Fibroblast of pulmonary artery (primary cell): ENCODE results near the gene KCMF1.
A peak's percentile ranks its signal among the peaks of the same experiment; 100 is the strongest.

Experiments
- DNase-seq: peaks from one replicate; pipeline ENCODE4 v3.0.0-alpha.2; 2010; ENCODE audit warnings: low read depth
- H3K4me3 ChIP-seq: replicated peaks from 2 replicates; pipeline ENCODE4 v1.5.1; 2011; ENCODE audit warnings: low read depth, mild to moderate bottlenecking, control low read depth, low read length, moderate library complexity
- CTCF ChIP-seq: IDR thresholded peaks from 2 replicates; pipeline ENCODE4 v1.5.1; 2011; ENCODE audit warnings: mild to moderate bottlenecking, control low read depth, low read length, inconsistent platforms; ENCODE audit errors: missing control alignments

KCMF1 gene

DNA sequence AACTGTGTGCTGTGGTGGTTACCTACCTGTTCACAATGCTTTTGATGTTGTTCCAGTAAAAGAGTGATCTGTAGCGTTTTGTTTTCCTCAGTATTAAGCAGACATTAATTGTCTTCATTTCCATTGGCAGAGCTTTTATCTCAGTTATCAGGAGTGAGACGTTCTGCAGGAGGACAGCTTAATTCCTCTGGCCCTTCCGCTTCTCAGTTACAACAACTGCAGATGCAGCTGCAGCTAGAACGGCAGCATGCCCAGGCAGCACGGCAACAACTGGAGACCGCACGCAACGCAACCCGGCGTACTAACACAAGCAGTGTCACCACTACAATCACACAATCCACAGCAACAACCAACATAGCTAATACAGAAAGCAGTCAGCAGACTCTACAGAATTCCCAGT, 78.3 kb downstream of the KCMF1 start:
- H3K4me3 ChIP-seq, result no peak overlapping the region
- TF ChIP-seq CTCF, result no peak
- no peak for DNase-seq

DNA sequence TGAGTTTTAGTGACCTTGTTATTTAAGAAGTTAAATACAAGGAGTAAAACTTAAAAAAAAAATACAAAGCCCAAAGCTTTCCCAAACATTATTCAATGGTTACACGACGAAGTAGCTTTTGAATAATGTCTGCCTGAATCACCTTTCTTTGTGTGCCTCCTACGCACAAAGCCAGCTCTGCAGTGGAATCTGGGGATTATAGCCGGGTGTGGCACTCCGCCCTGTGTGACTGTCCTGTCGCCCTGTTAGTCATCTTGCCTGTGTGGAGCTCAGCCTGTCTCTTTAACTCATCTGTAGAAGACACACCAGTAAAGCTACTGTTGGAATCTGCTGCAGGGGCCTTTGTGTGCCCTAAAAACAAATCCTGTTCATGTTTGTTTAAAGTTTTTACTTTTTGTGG, 82.8 kb downstream of the KCMF1 start:
- DNase-seq, result peak; percentile 14
- no peak for TF ChIP-seq CTCF
- H3K4me3 ChIP-seq, result no peak overlapping the region

DNA sequence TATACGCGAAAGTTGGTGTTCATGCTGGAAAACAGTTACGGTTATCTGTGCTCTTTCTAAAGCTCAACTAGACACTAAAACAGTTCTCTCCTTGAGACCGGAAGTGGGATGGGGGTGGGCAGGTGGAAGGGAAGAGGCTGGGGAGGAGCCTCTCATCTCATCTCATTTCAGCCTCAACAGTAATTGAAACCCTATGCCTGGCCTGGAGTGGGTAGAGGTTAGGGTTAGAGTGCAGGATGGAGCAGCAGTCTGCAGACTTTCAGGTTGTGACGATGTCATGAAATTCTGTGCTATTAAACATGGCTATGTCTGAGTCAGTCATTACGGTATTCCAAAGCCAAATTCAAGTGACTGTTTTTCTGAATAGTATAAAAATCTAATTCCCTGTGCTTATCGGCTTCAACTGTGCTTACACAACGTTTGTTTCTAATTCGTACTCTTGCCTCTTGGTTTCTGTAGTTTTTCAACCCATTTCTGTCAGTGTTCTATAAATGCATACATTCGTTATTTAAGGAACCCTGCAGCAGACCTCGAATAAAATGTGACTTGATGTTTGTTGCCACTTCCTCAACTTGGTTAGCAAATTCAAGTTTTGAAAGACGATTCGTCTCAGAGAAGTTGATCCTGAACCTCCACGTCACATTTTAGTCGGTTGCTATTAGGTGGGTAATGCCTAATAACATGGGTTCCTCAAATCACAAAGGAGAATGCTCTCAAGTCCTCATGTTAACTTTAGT, 86.4 kb downstream of the KCMF1 start:
- TF ChIP-seq CTCF, result no peak
- no peak for DNase-seq
- H3K4me3 ChIP-seq, result no peak overlapping the region

DNA sequence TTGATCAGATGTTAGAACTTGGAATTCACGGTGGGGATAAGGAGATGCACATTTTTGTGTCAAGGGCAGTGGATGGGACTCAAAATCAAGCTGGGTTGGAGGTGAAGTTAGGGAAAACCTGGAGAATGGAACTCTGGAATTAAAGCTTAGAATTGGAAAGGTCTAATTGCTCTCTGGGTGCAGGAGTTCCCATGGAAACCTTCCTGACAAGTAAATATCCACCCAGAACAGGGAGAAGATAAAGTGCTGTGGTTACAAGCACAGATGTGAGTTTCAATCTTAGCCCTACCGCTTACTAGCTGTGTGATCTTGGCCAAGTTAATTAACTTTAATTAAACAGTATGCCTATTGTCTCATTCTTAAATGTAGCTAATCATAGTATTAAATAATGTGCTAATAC, 90.9 kb downstream of the KCMF1 start:
- no peak for TF ChIP-seq CTCF
- DNase-seq, result no peak
- H3K4me3 ChIP-seq, result no peak overlapping the region

- TF ChIP-seq CTCF, result no peak
- DNase-seq, result no peak
- no peak overlapping the region for H3K4me3 ChIP-seq
Measured at GRCh38 chr2:85062565-85062964, 91.6 kb downstream of the KCMF1 start.

- H3K4me3 ChIP-seq, result no peak overlapping the region
- TF ChIP-seq CTCF, result no peak
- DNase-seq, result no peak
Measured at GRCh38 chr2:85063981-85064599, 93.1 kb downstream of the KCMF1 start.
